ENCODE measurements around the gene SH3GL1. TPM values are rescaled to one million over a fixed set of nuclear protein-coding genes. Genes with fewer than 3 reads are reported as not detected.

SH3GL1 gene
- polyA plus RNA-seq, 3 donors: 50.8 to 62.5 (median 50.9) TPM

DNA sequence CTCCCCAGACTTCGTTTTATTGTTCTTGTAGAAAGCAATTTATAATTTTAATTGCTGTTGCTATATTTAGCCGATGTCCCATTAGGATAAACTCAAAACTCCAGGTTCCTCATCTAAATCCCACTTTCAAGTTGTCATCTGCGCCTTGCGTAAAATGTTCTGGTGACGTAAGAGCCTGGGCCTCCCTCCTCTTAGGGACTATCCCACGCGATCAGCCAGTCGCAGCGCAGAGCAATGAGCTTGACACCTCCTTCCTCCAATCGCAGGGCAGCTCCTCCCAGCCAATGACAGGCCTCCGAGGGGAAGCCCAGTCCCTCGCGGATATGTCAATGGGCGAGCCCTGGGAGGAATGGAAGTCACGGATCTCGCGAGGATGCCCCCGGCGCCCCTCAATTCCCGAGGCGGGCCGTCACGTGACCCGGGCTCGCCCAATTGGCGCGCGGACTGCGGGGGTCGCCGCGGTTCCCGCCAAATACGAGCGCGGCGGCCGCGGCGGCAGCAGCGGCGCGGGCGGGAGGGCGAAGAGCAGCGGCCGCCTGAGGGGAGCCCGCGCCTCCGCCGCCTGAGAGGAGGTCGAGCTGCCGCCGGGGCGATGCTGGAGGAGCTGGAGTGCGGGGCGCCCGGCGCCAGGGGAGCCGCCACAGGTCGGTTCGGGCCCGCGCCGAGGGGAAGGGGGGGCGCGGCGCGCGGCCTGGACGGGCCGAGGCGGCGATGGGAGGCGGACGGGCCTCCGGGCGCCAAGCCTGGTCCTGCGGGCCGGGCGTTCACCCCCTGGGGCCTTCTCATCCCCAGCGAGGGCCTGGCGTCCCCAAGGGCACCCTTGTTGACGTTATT is 2.0 kb upstream of the SH3GL1 start, which contains the start of gene CHAF1A:
CHAF1A (plus strand) TSS at position 470 of the 834 bp plus-strand sequence; CDS start at position 593, 123 bp downstream.
- peak; percentile 94 to 98 (median 98) for DNase-seq (ENCODE audit: low read depth in 3 of 3, low spot score in 2 of 3)

DNA sequence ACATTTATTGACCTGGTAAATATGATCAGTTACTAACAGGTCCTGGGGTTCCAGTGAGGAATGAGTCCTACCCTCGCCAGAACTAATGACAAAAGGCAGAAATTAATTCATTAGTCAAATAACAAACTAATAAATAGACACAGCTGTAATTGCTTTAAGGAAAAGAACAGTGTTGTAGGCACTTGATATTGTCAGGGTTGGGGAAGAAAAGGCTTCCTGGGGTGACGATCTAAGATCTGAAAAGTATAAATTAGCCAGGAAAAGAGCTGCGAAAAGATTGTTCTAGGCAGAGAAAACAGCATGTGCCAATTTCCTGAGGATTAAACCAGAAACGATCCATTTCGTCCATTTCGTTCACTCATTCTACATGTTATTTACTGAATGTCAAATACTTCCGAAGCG is 1.4 kb upstream of the SH3GL1 start:
- DNase-seq (ENCODE audit: low read depth in 3 of 3, low spot score in 2 of 3): no peak

DNA sequence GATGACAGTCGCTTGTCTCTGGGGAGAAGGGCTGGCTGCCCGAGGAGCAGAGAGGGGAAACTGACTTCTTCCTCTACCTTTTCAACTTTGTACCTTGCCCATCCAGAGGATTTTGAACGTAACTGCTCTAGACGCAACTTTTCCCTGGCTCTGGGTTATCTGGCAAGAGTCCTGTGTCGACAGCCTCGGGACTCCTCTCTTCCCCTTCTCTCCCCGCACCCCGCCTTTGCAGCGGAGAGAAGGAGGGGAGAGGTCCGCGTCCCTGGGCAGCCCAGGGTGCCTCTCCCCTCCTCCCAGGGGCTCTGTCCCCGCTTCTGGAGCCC is 574 bp downstream of the SH3GL1 start:
- DNase-seq (ENCODE audit: low read depth in 3 of 3, low spot score in 2 of 3): no peak

DNA sequence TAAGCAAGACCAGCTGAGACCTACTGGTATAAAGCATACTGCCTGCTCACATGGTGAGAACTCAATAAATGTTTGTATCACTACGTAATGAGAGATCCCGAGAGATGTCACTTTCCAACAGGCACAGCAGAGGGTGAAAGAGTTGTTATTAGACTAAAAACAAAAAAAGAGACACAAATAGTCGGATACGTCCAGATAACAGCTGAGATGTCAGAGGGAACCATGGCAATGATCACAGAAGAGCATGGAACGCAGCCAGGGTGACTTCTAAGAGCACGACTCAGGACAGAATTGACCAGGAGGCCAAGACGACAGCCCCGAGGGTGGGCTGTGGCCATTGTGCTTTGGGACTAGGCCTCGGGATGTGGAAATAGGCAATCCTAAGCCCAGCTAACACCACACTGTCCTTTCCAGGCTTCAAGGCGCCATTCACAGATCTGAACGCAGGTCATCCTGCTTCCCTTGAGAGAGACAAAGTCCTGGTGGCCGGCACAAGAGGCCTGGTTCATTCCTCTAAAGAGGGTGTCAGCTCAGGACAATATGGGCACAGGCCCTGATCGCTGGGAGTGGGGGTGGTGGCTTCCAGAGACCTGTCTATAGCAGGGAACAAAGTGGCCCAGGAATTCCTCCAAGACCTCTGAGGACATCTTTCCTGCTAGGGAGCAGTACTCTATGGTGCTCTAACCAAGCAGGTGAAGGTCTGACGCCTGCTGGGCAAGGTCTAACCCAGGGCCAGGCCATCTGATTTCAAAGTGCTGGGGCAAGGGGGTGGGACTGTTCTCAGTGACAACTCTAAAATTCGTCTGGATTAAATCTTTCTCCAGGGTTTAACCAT is 3.2 kb downstream of the SH3GL1 start:
- no peak for DNase-seq (ENCODE audit: low read depth in 3 of 3, low spot score in 2 of 3)

DNA sequence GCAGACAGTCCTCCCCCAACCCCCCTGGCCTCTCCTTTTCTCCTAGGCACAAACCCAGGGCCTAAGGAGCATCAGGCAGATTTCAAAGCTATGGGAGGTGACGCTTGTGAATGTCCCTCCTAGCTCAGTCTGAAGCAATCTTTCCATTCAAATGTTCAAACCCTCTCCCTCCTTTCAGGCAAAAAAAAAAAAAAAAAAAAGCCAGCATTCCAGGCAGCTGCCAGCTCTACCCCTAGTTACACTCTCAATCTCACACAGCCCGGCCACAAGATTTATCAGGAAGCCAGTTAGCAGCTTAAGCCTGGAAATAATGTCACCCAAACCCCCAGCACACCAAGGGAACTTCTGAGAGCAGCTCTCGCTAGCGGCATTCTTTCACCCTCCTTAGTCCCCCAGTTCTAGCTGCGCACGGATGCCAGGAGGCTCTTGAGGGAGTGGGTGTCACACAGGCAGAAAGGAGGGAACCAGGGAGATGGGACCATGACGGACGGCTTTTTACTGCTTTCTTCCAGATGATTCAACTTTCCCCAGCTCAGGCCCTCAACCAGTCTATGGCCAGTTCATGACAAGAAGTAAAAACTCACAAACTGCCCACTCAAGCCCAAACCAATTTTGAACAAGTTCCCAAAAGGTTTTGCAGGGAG is 6.3 kb downstream of the SH3GL1 start:
- no peak for DNase-seq (ENCODE audit: low read depth in 3 of 3, low spot score in 2 of 3)

DNA sequence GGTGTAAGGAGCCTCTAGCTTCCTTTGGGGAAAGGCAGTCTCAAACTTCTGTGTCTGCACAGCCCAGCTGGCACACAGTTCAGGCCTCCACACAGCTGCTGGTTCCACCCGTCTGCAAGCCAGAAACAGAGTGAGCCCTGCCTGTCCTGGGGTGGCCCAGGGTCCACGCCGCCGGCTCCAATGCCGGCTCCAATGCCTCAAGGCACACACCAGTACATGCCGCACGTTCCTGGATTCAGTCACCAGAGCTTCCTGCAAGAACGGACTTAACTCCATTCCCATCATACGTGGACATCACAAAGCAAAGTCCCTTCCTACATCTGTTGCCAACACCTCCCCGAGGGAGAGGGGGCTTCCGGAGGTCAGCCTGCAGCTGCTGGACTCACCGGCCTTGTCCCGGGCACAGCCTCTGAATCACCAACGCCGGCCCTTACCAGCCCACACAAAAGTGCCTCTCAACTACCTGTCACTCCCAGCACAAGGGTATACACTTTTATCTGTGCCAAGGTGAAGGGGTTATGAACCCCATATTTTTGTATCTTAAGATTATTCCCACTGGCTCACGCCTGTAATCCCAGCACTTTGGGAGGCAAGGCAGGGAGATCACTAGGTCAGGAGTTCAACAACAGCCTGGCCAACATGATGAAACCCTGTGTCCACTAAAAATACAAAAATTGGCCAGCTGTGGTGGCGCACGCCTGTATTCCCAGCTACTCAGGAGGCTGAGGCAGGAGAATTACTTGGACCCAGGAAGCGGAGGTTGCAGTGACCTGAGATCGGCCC is 8.5 kb downstream of the SH3GL1 start:
- DNase-seq (ENCODE audit: low read depth in 3 of 3, low spot score in 2 of 3): no peak

DNA sequence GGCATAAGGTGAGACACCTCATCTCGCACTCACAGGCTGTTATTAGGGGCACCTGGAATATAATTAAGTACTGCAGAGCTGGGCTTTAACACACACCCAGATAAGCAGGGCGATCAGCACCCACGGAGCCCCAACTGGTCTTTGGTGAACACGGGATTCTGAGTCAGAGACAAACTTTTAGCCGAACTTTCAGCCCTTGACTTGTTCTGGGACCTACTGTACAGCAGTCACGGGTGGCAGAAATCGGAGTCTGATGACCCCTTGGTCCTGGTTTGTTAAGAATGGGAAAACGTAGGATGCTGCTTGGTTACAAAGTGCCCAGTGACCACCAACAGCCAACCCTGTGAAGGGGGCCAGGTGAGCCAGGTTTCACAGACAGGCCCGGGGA is 9.0 kb downstream of the SH3GL1 start:
- no peak for DNase-seq (ENCODE audit: low read depth in 3 of 3, low spot score in 2 of 3)

DNA sequence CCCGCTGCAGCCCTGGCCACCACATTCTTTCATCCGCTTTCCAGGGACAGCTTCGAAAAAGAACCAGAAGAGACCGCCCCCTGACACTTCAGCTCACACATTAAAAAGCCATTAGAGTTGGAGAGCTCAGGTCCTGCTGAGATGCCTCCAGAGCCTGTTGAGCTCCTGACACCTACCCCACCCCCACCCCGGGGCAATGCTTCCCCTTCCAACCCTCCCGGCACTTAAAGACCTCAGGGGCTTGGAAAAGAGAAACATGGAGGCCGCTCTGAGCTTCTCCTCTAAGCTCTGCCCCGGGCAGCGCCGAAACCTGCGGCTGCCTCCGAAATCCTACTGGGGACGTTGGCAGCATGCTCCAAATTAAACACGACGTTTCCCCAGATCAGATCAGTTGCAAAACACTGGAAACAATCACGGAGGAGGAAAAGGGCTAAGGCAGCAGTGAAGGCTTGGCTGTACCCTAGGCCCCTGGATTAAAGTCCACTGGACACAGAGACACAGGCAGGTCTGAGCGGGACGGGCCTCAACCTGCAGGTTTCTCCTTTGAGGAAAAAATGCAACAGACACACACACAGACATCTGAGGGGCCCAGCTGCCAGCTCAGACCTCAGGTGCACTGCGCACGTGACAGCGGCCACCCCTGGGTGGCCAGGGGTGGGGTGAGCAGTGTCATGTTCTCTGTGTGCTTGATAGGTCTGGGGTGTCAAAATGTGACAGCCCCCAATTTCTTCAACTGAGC is 9.6 kb downstream of the SH3GL1 start:
- no peak for DNase-seq (ENCODE audit: low read depth in 3 of 3, low spot score in 2 of 3)

DNA sequence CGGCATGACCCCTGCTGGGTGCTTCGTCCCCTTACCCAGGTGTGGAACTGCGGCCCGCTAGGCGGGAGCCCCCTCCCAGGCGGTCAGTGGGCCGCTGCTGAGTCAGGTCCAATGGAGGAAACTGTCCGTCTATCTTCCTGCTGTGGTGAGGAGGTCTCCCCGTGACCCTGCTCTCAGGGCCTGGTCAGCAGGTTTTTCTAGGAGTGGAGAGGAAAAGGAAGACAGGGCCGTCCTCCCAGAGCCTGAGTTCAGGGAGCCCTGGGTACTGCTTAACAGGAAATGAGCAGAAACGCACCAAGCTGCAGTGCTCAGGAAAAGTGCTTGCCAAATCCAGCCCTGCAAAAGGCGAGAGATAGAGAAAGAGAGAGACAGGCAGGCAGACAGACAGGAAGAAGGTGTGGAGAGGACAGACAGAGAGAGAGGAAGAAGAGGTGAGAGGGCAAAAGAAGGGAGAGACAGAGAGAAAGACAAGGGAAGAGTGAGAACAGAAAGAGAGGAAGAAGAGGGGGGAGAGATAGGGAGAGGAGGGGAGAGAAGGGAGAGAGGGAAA is 10.3 kb downstream of the SH3GL1 start:
- no peak for DNase-seq (ENCODE audit: low read depth in 3 of 3, low spot score in 2 of 3)

DNA sequence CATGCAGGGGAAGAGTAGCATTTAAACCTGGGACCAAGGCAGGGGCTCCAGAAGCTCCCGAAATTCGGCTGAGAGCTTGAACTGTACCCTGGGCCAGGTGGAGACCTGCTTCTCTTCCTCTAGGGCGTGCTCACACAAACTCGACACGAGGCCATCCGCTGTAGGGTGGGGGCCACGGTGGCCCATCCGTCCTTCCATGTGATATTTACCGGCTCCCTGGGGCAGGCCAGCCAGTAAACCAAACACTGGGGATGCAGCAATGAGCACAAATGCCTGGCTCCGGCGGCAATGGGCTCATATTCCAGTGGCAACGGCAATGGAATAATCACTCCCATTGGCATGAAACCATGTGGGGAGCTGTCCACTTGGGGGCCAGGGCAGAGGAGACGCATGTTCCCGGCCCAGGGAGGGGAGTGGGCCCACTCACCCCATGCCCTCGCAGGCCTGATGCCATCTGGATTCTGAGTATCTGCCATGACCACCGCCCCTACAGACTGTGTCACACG is 10.8 kb downstream of the SH3GL1 start:
- DNase-seq (ENCODE audit: low read depth in 3 of 3, low spot score in 2 of 3): no peak

DNA sequence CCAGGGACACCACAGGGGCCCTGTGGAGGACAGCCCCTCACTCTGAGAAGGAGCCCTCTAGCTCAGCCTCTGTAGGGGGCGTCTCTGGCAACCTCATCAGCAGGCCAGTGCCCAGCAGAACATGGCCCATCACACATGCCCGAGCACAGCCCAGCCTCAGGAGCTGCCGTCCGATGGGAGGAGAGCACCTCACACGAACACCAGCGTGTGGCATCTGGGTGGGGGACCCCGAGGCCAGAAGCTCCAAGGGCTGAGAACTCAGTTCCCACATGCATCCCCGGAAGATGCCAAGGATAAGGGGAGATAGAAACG is 11.3 kb downstream of the SH3GL1 start:
- DNase-seq (ENCODE audit: low read depth in 3 of 3, low spot score in 2 of 3): no peak

DNA sequence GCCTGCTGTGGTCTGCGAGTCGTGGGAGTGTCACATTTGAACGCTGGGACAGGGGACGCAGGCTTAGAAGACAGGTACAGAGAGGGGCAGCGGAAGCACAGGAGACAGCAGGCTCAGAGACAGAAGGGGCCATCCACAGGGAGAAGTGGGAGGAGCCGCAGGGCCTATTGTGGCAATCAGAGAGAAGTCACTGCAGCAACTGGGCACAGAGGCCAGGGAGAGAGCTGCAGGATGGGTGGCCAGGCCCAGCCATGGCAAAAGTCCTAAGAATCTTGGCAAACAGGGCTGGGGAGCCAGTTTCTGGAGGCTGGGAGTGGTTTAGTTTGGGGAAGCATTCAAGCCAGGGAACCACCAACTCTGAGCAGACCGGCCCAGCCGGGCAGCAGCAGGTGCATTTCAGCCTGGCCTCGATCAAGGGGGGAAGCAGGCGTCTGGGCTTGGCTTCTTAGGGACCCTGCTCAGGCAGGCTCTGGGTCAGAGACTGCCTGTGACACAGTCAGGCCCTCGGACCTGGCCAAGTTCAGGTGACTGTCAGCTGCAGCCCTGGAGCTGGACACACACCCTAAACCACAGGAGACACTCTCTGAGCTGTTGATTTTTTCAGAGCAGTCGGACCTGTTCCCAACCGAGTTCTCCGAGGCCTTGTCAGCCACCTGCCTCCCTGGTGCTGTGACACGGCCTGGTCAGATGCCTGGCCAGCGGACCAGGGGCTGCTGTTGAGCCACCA is 11.8 kb downstream of the SH3GL1 start:
- no peak for DNase-seq (ENCODE audit: low read depth in 3 of 3, low spot score in 2 of 3)

DNA sequence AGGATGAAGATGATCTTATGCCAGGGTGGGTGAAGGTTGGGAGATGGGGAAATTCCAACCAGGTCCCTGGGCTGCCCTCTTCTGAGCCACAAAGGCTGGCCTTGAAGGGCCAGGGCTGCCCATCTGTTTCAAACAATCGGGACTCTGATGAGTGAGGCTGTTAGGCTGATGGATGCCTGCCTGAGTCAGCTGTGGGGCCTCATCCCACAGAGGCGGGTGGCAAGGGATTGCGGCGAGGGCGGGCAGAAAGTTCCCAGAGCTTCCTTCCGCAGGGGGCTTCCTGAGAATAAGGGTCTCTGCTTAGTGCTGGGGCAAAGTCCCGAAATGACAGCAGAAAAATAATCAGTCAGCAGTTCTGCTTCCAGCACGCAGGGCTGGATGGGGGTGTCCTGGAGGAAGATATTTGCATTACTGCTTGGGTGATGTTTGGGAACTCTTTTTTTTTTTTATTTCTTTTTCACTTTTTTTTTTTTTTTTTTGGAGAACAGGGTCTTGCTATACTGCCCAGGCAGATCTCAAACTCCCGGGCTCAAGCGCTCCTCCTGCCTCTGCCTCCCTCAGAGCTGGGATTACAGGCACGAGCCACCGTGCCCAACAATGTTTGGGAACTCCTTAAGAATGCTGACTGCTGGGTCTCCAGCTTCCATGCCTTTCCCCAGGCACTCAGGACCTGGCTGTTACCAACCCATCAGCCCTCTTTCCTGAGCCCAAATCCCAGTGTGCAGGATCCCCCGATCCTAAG is 14.1 kb downstream of the SH3GL1 start:
- DNase-seq (ENCODE audit: low read depth in 3 of 3, low spot score in 2 of 3): no peak

DNA sequence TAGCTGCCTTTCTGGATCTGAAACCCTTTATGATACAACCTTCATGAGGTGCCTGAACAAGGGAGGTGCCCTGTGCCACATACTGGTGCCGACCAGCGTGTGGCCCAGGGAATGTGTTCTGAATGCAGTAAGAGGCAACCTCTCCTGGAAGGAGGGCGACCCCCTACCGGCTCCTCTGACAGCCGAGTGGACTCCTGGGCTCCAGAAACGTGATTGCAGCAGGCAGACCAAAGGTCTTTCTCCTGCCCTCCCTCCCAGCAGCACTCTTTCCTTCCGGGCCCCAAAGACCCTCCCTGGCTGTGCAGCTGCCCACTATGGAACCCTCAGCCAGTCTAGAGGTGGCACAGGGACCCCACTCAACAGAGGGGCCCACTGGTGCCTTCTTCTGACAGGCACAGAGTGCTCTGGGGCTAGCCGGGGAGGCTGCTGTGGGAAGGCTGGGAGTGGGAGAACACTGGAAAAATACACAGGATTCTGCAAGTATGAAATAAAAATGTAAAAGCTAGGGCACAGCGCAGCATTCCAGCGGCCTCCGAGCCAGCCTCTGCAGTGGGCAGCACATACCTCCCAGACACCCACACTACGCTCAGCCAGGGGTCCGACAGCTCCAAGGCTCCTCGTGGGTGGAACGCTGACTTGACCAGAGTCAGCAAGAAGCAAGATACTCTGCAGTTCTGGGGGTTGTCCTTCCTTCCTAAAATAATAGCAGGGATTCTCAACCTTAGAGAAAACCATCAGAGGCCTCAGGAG is 14.9 kb downstream of the SH3GL1 start:
- no peak for DNase-seq (ENCODE audit: low read depth in 3 of 3, low spot score in 2 of 3)

DNA sequence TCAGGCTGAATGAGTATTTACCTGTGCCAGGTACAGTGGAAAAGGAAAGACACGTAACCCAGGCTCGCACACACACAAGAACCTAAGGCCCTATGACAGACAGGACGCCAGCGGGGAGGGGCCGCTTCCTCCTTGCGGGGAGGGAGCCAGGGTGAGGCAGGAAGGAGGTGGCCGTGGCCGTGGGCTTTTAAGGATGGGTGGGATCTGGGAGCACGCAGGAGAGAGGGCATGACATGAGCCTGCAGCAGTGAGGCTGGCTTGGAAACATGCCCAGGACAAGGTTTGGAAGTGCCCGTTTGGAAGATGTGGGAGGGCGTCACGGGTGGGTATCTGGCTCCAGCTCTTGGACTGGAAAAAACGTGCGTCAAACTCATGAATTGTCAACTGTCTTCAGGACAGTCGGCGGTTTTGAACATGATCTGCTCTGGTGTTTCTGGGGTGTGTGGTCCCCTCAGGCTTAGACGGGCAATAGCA is 20.1 kb downstream of the SH3GL1 start:
- DNase-seq (ENCODE audit: low read depth in 3 of 3, low spot score in 2 of 3): no peak

DNA sequence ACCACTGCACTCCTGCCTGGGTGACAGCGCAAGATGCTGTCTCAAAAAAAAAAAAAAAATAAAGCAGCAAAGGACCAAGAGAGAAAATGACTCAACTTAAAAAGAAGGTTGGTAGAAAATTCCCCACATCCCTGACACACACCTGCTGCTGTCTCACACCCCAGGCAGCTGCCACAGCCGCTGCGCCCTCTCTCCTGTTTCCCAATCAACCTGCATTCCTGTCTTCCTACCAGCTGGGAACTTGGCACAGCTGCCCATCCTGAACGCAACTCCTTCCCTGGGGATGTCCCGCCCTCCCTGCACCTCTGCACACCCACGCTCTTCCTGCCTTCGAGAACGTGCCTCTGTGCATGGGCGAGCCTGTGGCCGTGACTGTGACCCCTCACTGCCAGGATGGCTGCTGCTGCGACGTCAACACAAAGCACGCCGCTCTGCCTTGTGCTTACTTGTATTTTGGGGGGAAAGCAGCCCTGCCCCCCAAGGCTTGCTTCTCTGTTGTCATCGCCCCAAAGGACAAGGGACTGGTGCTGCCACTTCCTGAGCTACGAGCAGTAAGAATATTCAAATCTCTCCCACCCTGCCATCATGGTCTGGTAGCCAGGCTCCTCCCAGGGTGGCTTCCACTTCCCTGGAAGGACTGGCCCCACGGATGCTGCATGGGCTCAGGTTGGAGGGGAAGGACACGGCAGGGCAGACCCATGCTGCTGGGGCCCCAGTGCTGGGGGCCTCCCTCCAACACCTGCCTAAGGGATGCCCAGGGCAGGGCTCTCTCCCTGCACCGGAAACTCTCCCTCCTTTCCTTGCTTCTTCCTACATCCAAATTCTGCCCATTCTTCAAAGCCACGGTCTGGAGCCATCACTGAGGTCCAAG is 20.7 kb downstream of the SH3GL1 start:
- no peak for DNase-seq (ENCODE audit: low read depth in 3 of 3, low spot score in 2 of 3)

DNA sequence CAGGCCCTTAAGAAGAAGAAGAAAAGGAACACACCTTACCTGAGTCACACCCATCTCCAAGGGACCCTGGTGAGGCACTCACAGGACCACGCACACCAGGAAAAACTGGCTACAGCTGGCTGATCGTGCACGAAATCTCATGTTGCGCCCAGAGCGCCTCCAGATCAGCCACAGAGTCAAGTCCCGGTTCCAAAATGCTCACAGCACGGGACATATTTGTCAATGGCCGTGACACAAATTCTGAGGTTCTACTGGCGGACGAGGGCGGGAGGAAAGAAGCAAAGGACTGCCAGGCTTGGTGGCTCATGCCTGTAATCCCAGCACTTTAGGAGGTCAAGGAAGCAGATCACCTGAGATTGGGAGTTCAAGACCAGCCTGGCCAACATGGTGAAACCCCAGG is 21.5 kb downstream of the SH3GL1 start:
- no peak for DNase-seq (ENCODE audit: low read depth in 3 of 3, low spot score in 2 of 3)
